DND-41 (cell line): ENCODE data around the gene FAM180B.

Experiments used
- ATAC-seq: fragments of 200-7000 bp; cut with Tn5 transposase; 3 replicates; pipeline ENCODE4 v1.9.1; 2021; ENCODE audit warnings: low read depth; ENCODE audit not compliant: insufficient read depth
- DNase-seq: peaks from one replicate; pipeline ENCODE4 v3.0.0-alpha.2; 2020
- H2AFZ ChIP-seq: 2 replicates; pipeline ENCODE4 v1.6.0; 2012; ENCODE audit warnings: low read depth, low read length
- H3K27ac ChIP-seq: 2 replicates; pipeline ENCODE4 v1.5.1; 2012; ENCODE audit warnings: low read length, inconsistent platforms
- H3K27me3 ChIP-seq: fragments of 200-600 bp; sonication (generic); 2 replicates; pipeline ENCODE4 v1.6.0; 2012; ENCODE audit warnings: low read length, mild to moderate bottlenecking, inconsistent platforms; ENCODE audit not compliant: insufficient read depth, poor library complexity
- H3K36me3 ChIP-seq: 2 replicates; pipeline ENCODE4 v1.5.1; 2012; ENCODE audit warnings: low read length, inconsistent platforms; ENCODE audit not compliant: insufficient read depth
- H3K4me1 ChIP-seq: 2 replicates; pipeline ENCODE4 v1.5.1; 2012; ENCODE audit warnings: mild to moderate bottlenecking, low read length; ENCODE audit not compliant: insufficient read depth
- H3K4me2 ChIP-seq: 2 replicates; pipeline ENCODE4 v1.6.0; 2012; ENCODE audit warnings: mild to moderate bottlenecking, moderate library complexity, low read length, inconsistent platforms; ENCODE audit not compliant: insufficient read depth
- H3K4me3 ChIP-seq, 2 experiments: fragments of 200-600 bp in 1 of 2; shearing (Covaris generic) in 1 of 2; 2 replicates each; pipeline ENCODE4 v1.5.1; 2012 to 2016; ENCODE audit warnings: inconsistent platforms in 2 of 2, low read length in 2 of 2, mild to moderate bottlenecking in 2 of 2, low read depth in 1 of 2, moderate library complexity in 1 of 2
- H3K79me2 ChIP-seq: 2 replicates; pipeline ENCODE4 v1.6.0; 2012; ENCODE audit warnings: low read length, inconsistent platforms; ENCODE audit not compliant: insufficient read depth
- H3K9ac ChIP-seq: 2 replicates; pipeline ENCODE4 v1.6.0; 2012; ENCODE audit warnings: low read depth, mild to moderate bottlenecking, inconsistent platforms, low read length, moderate library complexity
- H3K9me3 ChIP-seq: 2 replicates; pipeline ENCODE4 v1.5.1; 2012; ENCODE audit warnings: low read length, moderate library complexity, mild to moderate bottlenecking, inconsistent platforms; ENCODE audit not compliant: insufficient read depth, severe bottlenecking
- H4K20me1 ChIP-seq: 2 replicates; pipeline ENCODE4 v1.6.0; 2012; ENCODE audit warnings: low read length; ENCODE audit not compliant: insufficient read depth
- CTCF ChIP-seq: IDR thresholded peaks from 2 replicates; pipeline ENCODE4 v1.5.1; 2012; ENCODE audit warnings: borderline replicate concordance, low read length, moderate library complexity, mild to moderate bottlenecking; ENCODE audit not compliant: poor library complexity, severe bottlenecking; ENCODE audit errors: extremely low read depth
- EZH2 ChIP-seq: IDR thresholded peaks from 3 replicates; pipeline ENCODE4 v1.6.1; 2012; ENCODE audit warnings: borderline replicate concordance, low read depth, mild to moderate bottlenecking, moderate library complexity, low read length, inconsistent platforms; ENCODE audit not compliant: severe bottlenecking

FAM180B gene

GRCh38 chr11:47606731-47607130 lies 20.3 kb downstream of the FAM180B start:
- H2AFZ ChIP-seq = no peak overlapping the region
- H3K27me3 ChIP-seq = no peaks in the 10 kb centered on the region
- no peaks in the 10 kb centered on the region for H4K20me1 ChIP-seq
- H3K36me3 ChIP-seq = 0 out of 2 replicates have a peak, but pooled peaks cover 7% of the 10 kb centered on the region
- ATAC-seq = peak; percentile 70
- TF ChIP-seq CTCF (no peak), EZH2 (no peak)
- no peak overlapping the region for H3K4me3 ChIP-seq
- no peak overlapping the region for H3K4me2 ChIP-seq
- no peak overlapping the region for H3K27ac ChIP-seq
- no peaks in the 10 kb centered on the region for H3K9me3 ChIP-seq
- no peaks in the 10 kb centered on the region for H3K79me2 ChIP-seq
- no peaks in the 10 kb centered on the region for H3K4me1 ChIP-seq
- H3K9ac ChIP-seq = no peak overlapping the region
- DNase-seq = peak; percentile 20

GRCh38 chr11:47607380-47607779 lies 20.9 kb downstream of the FAM180B start:
- ATAC-seq (no peak), DNase-seq (no peak)
- H3K4me3 ChIP-seq = no peak overlapping the region
- H3K36me3 ChIP-seq = peaks cover 7% of the 10 kb centered on the region; the same call in 1 of the 2 replicates
- no peak overlapping the region for H2AFZ ChIP-seq
- H3K27me3 ChIP-seq = no peaks in the 10 kb centered on the region
- no peak overlapping the region for H3K9ac ChIP-seq
- no peak overlapping the region for H3K27ac ChIP-seq
- H3K79me2 ChIP-seq = no peaks in the 10 kb centered on the region
- no peaks in the 10 kb centered on the region for H3K9me3 ChIP-seq
- no peaks in the 10 kb centered on the region for H4K20me1 ChIP-seq
- TF ChIP-seq EZH2 (no peak), CTCF (no peak)
- no peak overlapping the region for H3K4me2 ChIP-seq
- no peaks in the 10 kb centered on the region for H3K4me1 ChIP-seq

GRCh38 chr11:47609675-47610074 lies 23.2 kb downstream of the FAM180B start:
- H2AFZ ChIP-seq = no peak overlapping the region
- no peaks in the 10 kb centered on the region for H3K9me3 ChIP-seq
- H3K36me3 ChIP-seq = peaks cover 7% of the 10 kb centered on the region; the same call in 1 of the 2 replicates
- H3K27ac ChIP-seq = no peak overlapping the region
- H3K79me2 ChIP-seq = no peaks in the 10 kb centered on the region
- H4K20me1 ChIP-seq = no peaks in the 10 kb centered on the region
- H3K9ac ChIP-seq = no peak overlapping the region
- DNase-seq = peak; percentile 23
- no peak for TF ChIP-seq CTCF
- TF ChIP-seq EZH2 = no peak
- no peaks in the 10 kb centered on the region for H3K27me3 ChIP-seq
- peak; percentile 47; the same call in 2 of the 3 replicates for ATAC-seq
- H3K4me1 ChIP-seq = no peaks in the 10 kb centered on the region
- no peak overlapping the region for H3K4me2 ChIP-seq
- H3K4me3 ChIP-seq = no peak overlapping the region

GRCh38 chr11:47611348-47611794 lies 24.9 kb downstream of the FAM180B start:
- no peaks in the 10 kb centered on the region for H3K9me3 ChIP-seq
- H4K20me1 ChIP-seq = no peaks in the 10 kb centered on the region
- no peaks in the 10 kb centered on the region for H3K27me3 ChIP-seq
- TF ChIP-seq EZH2 (no peak), CTCF (no peak)
- DNase-seq = no peak
- H3K79me2 ChIP-seq = no peaks in the 10 kb centered on the region
- H3K4me2 ChIP-seq = no peak overlapping the region
- H3K4me1 ChIP-seq = no peaks in the 10 kb centered on the region
- no peak overlapping the region for H2AFZ ChIP-seq
- no peak for ATAC-seq
- no peak overlapping the region for H3K4me3 ChIP-seq
- H3K27ac ChIP-seq = no peak overlapping the region
- peaks cover 7% of the 10 kb centered on the region; the same call in 1 of the 2 replicates for H3K36me3 ChIP-seq
- H3K9ac ChIP-seq = no peak overlapping the region
